HL-60 (cell line): ENCODE measurements around the gene NPSR1.

Experiments used
- DNase-seq, 2 experiments: peaks; one replicate each; pipeline ENCODE4 v3.0.0-alpha.2; 2010 to 2020; ENCODE audit warnings: low read depth in 1 of 2, low spot score in 1 of 2
- H3K27ac ChIP-seq: fragments of 250-450 bp; sonication (Bioruptor Pico); replicated peaks from 2 replicates; pipeline ENCODE4 v1.5.1; 2020; ENCODE audit warnings: mild to moderate bottlenecking, moderate library complexity
- H3K27me3 ChIP-seq: fragments of 250-450 bp; sonication (Bioruptor Pico); 2 replicates; pipeline ENCODE4 v1.5.1; 2021; ENCODE audit warnings: mild to moderate bottlenecking, moderate library complexity; ENCODE audit not compliant: insufficient read depth, poor library complexity, severe bottlenecking
- H3K4me3 ChIP-seq: replicated peaks from 2 replicates; pipeline ENCODE4 v1.5.1; 2011; ENCODE audit warnings: mild to moderate bottlenecking, control low read depth, low read length; ENCODE audit not compliant: insufficient read depth
- CTCF ChIP-seq: IDR thresholded peaks from one replicate; pipeline ENCODE4 v1.5.1; 2011; ENCODE audit warnings: low read length, control low read depth, inconsistent platforms; ENCODE audit not compliant: insufficient read depth
- GABPA ChIP-seq: IDR thresholded peaks from 2 replicates; pipeline ENCODE4 v1.6.1; 2012; ENCODE audit warnings: low read depth
- POLR2AphosphoS5 ChIP-seq: IDR thresholded peaks from 2 replicates; pipeline ENCODE4 v1.6.1; 2012; ENCODE audit warnings: low read depth
- SPI1 ChIP-seq: IDR thresholded peaks from 2 replicates; pipeline ENCODE4 v1.6.1; 2012; ENCODE audit warnings: low read depth, mild to moderate bottlenecking, borderline replicate concordance
- TF ChIP-seq, protein P1 (sequence below): IDR thresholded peaks from 2 replicates; pipeline ENCODE4 v1.6.1; 2012; ENCODE audit warnings: low read depth; ENCODE audit not compliant: insufficient replicate concordance

NPSR1 gene

GRCh38 chr7:34659472-34660075 is 1.6 kb downstream of the NPSR1 start:
- Histone ChIP-seq H3K27me3 (no peaks in the 10 kb centered on the region), H3K4me3 (no peak overlapping the region), H3K27ac (no peak overlapping the region)
- no peak for DNase-seq
- TF ChIP-seq GABPA (no peak), SPI1 (no peak), CTCF (no peak), POLR2AphosphoS5 (no peak)
- TF ChIP-seq, protein P1, sequence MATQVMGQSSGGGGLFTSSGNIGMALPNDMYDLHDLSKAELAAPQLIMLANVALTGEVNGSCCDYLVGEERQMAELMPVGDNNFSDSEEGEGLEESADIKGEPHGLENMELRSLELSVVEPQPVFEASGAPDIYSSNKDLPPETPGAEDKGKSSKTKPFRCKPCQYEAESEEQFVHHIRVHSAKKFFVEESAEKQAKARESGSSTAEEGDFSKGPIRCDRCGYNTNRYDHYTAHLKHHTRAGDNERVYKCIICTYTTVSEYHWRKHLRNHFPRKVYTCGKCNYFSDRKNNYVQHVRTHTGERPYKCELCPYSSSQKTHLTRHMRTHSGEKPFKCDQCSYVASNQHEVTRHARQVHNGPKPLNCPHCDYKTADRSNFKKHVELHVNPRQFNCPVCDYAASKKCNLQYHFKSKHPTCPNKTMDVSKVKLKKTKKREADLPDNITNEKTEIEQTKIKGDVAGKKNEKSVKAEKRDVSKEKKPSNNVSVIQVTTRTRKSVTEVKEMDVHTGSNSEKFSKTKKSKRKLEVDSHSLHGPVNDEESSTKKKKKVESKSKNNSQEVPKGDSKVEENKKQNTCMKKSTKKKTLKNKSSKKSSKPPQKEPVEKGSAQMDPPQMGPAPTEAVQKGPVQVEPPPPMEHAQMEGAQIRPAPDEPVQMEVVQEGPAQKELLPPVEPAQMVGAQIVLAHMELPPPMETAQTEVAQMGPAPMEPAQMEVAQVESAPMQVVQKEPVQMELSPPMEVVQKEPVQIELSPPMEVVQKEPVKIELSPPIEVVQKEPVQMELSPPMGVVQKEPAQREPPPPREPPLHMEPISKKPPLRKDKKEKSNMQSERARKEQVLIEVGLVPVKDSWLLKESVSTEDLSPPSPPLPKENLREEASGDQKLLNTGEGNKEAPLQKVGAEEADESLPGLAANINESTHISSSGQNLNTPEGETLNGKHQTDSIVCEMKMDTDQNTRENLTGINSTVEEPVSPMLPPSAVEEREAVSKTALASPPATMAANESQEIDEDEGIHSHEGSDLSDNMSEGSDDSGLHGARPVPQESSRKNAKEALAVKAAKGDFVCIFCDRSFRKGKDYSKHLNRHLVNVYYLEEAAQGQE: no peak

DNA sequence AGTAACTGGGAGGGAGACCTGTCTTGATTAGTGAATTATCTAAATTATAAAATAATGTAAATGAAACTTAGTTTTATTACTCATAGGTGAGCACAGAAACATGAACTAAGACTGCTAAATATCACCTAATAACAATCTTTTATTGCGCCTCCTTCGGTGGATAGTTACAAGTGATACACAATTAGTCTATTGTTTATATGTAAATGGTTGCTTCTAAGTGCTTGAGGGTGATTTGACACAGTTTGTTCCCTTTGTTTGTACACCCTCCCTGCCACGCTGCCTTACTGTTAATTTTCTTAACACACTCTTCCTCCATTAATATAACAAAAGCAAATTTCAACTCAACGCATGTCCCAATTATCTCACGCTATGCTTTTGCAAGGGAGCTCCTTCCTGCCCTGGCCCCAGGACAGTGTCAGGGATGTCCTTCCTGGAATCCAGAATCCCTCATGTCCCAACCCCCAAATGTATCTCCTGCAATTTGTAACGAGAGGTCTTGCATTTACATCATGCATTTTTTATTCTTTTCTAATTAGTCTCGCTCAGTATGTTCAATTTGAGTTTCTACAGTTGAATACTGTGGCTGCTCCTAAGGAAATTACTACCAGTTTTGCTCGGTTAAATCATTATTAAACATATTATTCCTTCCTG is 4.2 kb downstream of the NPSR1 start:
- no peak overlapping the region for H3K4me3 ChIP-seq
- no peak for TF ChIP-seq CTCF
- TF ChIP-seq, protein P1: no peak
- TF ChIP-seq SPI1: no peak
- no peak for TF ChIP-seq POLR2AphosphoS5
- TF ChIP-seq GABPA: no peak
- no peak for DNase-seq
- H3K27me3 ChIP-seq: no peaks in the 10 kb centered on the region
- no peak overlapping the region for H3K27ac ChIP-seq

GRCh38 chr7:34664755-34665154 is 6.7 kb downstream of the NPSR1 start:
- no peaks in the 10 kb centered on the region for H3K27me3 ChIP-seq
- no peak overlapping the region for H3K4me3 ChIP-seq

More at GRCh38 chr7:34664755-34665154, 6.7 kb downstream of the NPSR1 start:
- TF ChIP-seq CTCF (no peak), GABPA (no peak), SPI1 (no peak), POLR2AphosphoS5 (no peak)
- TF ChIP-seq, protein P1: no peak
- H3K27ac ChIP-seq: no peak overlapping the region
- DNase-seq: no peak
